Neural cell (in vitro differentiated cells): ENCODE data around the gene GPC5. TPM values are rescaled to one million over a fixed set of nuclear protein-coding genes. Genes with fewer than 3 reads are reported as not detected.

ENCODE experiments used
- H2AFZ ChIP-seq: fragments of 200-600, 300-800 bp; sonication (generic), shearing (Covaris generic); 2 replicates; pipeline ENCODE4 v1.6.0; 2014; ENCODE audit warnings: low read depth, mild to moderate bottlenecking, antibody characterized with exemption, low read length, moderate library complexity
- H3F3A ChIP-seq: fragments of 200-600 bp; shearing (Covaris generic); 2 replicates; pipeline ENCODE4 v1.6.1; 2016; ENCODE audit warnings: mild to moderate bottlenecking, moderate library complexity, mixed read lengths, antibody characterized with exemption, low read length; ENCODE audit not compliant: insufficient read depth, poor library complexity, severe bottlenecking
- H3K27ac ChIP-seq: fragments of 200-600, 300-800 bp; sonication (generic), shearing (Covaris generic); 2 replicates; pipeline ENCODE4 v1.5.1; 2014; ENCODE audit warnings: mild to moderate bottlenecking, low read length, moderate library complexity
- H3K27me3 ChIP-seq: fragments of 300-800, 200-600 bp; sonication (generic), shearing (Covaris generic); 2 replicates; pipeline ENCODE4 v1.6.0; 2014; ENCODE audit warnings: mild to moderate bottlenecking, low read depth, low read length, moderate library complexity; ENCODE audit not compliant: insufficient read depth
- H3K36me3 ChIP-seq: fragments of 300-800, 200-600 bp; sonication (generic), shearing (Covaris generic); 2 replicates; pipeline ENCODE4 v1.5.1; 2014; ENCODE audit warnings: mild to moderate bottlenecking, antibody characterized with exemption, low read length, moderate library complexity; ENCODE audit not compliant: insufficient read depth
- H3K4me2 ChIP-seq: fragments of 300-800, 200-600 bp; sonication (generic), shearing (Covaris generic); 2 replicates; pipeline ENCODE4 v1.6.0; 2014; ENCODE audit warnings: mild to moderate bottlenecking, low read length
- H3K4me3 ChIP-seq: fragments of 300-800, 200-600 bp; sonication (generic), shearing (Covaris generic); 2 replicates; pipeline ENCODE4 v1.5.1; 2014; ENCODE audit warnings: mild to moderate bottlenecking, low read length, moderate library complexity
- H3K79me2 ChIP-seq: fragments of 200-600 bp; shearing (Covaris generic); replicated peaks from 2 replicates; pipeline ENCODE4 v1.6.0; 2014; ENCODE audit warnings: mild to moderate bottlenecking, low read length, moderate library complexity; ENCODE audit not compliant: insufficient read depth
- H3K9ac ChIP-seq: fragments of 300-800, 200-600 bp; sonication (generic), shearing (Covaris generic); 2 replicates; pipeline ENCODE4 v1.6.1; 2016; ENCODE audit warnings: mild to moderate bottlenecking, low read length, mixed read lengths
- H3K9me2 ChIP-seq: fragments of 200-600 bp; shearing (Covaris generic); 2 replicates; pipeline ENCODE4 v1.6.1; 2016; ENCODE audit warnings: mild to moderate bottlenecking, low read length, mixed read lengths; ENCODE audit not compliant: insufficient read depth
- H3K9me3 ChIP-seq: fragments of 200-600, 300-800 bp; sonication (generic), shearing (Covaris generic); 2 replicates; pipeline ENCODE4 v1.6.1; 2016; ENCODE audit warnings: mild to moderate bottlenecking, mixed run types, low read length, moderate library complexity, mixed read lengths
- H4K20me1 ChIP-seq: fragments of 200-600 bp; shearing (Covaris generic); 2 replicates; pipeline ENCODE4 v1.6.1; 2016; ENCODE audit warnings: mild to moderate bottlenecking, mixed run types; ENCODE audit not compliant: insufficient read depth
- EP300 ChIP-seq: fragments of 450-650 bp; conservative IDR thresholded peaks from 2 replicates; pipeline ENCODE4 v1.6.1; 2014; ENCODE audit warnings: antibody characterized with exemption, mild to moderate bottlenecking, moderate library complexity; ENCODE audit not compliant: poor library complexity, severe bottlenecking
- EZH2 ChIP-seq: fragments of 200-600, 300-800 bp; shearing (Covaris generic), sonication (generic); IDR thresholded peaks from 2 replicates; pipeline ENCODE4 v1.6.1; 2014; ENCODE audit warnings: antibody characterized with exemption, low read length, borderline replicate concordance, mild to moderate bottlenecking; ENCODE audit not compliant: insufficient read depth, poor library complexity, severe bottlenecking
- MXI1 ChIP-seq: fragments of 450-650 bp; conservative IDR thresholded peaks from 2 replicates; pipeline ENCODE4 v1.6.1; 2014; ENCODE audit warnings: antibody characterized with exemption, mild to moderate bottlenecking; ENCODE audit not compliant: poor library complexity, severe bottlenecking
- POLR2AphosphoS5 ChIP-seq: IDR thresholded peaks from 2 replicates; pipeline ENCODE4 v1.6.1; 2012
- RAD21 ChIP-seq: fragments of 450-650 bp; conservative IDR thresholded peaks from 2 replicates; pipeline ENCODE4 v1.6.1; 2014; ENCODE audit warnings: antibody characterized with exemption, mild to moderate bottlenecking, moderate library complexity
- SMC3 ChIP-seq: fragments of 450-650 bp; conservative IDR thresholded peaks from 2 replicates; pipeline ENCODE4 v1.6.1; 2014; ENCODE audit warnings: antibody characterized with exemption, mild to moderate bottlenecking, moderate library complexity; ENCODE audit not compliant: poor library complexity
- TAF1 ChIP-seq: IDR thresholded peaks from 2 replicates; pipeline ENCODE4 v1.6.1; 2012; ENCODE audit warnings: low read depth
- polyA plus RNA-seq: library from polyadenylated mRNA; depleted of rRNA; stranded (reverse); fragments of >200 nt; gene quantifications from 2 replicates; pipeline ENCODE4 v1.2.3, GENCODE V29; 2014
- TF ChIP-seq, protein P1 (sequence below): IDR thresholded peaks from 2 replicates; pipeline ENCODE4 v1.6.1; 2012; ENCODE audit warnings: borderline replicate concordance
- TF ChIP-seq, protein P2 (sequence below): fragments of 450-650 bp; IDR thresholded peaks from 2 replicates; pipeline ENCODE4 v1.5.1; 2014; ENCODE audit warnings: antibody characterized with exemption, mild to moderate bottlenecking, moderate library complexity; ENCODE audit not compliant: poor library complexity, severe bottlenecking

Gene GPC5
- polyA plus RNA-seq, 1 donor from 2014 or later, result 5.0 TPM

DNA sequence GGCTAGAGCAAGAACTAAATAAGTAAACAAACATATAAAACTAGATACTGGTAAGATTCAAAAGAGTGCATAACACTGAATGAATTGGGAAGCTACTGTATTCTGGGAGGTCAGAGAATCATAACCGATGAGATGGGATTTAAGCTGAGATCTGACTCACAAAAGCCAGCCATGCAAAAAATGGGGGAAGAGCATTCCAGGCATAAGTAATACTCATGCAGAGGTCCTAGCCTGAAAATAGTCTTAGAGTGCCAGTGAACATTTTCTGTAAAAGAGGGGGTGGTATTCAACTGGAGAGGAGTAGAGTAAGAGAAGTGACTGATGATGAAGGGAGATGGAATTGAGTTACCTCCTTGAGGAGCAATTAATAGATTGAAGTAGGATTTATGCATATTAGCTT is 956.2 kb downstream of the GPC5 start:
- Histone ChIP-seq H3K36me3 (no peaks in the 10 kb centered on the region), H2AFZ (no peak overlapping the region), H3K4me2 (no peak overlapping the region), H3K27ac (no peak overlapping the region), H3K79me2 (no peaks in the 10 kb centered on the region), H3K9ac (no peak overlapping the region), H3F3A (no peaks in the 10 kb centered on the region), H3K27me3 (no peaks in the 10 kb centered on the region), H3K9me3 (no peaks in the 10 kb centered on the region), H3K9me2 (no peaks in the 10 kb centered on the region), H3K4me3 (no peak overlapping the region), H4K20me1 (no peaks in the 10 kb centered on the region)
- TF ChIP-seq EZH2 (no peak), TAF1 (no peak), POLR2AphosphoS5 (no peak), RAD21 (no peak), MXI1 (no peak), EP300 (no peak)

DNA sequence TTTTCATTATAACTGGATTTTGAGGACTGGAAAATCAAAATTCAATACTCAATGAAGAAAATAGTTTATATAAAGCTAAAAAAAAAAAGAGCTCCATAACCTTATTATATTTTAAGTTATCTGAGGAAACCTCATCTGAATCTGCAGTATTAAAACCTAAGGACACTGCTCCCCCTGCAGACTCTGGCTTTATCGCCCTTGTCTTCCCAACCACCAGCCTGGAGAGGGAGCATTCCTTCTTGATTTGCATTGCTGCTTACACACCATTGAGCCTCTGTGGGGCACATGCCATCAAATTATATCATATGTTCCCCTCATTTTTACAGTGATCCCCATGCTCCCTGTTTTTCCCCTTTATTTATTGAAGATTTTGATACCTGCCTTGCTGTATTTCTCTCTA is 956.8 kb downstream of the GPC5 start:
- no peaks in the 10 kb centered on the region for H3F3A ChIP-seq
- no peaks in the 10 kb centered on the region for H3K36me3 ChIP-seq
- H3K9me3 ChIP-seq, result no peaks in the 10 kb centered on the region
- no peak overlapping the region for H3K9ac ChIP-seq
- no peak for TF ChIP-seq SMC3
- TF ChIP-seq, protein P1, sequence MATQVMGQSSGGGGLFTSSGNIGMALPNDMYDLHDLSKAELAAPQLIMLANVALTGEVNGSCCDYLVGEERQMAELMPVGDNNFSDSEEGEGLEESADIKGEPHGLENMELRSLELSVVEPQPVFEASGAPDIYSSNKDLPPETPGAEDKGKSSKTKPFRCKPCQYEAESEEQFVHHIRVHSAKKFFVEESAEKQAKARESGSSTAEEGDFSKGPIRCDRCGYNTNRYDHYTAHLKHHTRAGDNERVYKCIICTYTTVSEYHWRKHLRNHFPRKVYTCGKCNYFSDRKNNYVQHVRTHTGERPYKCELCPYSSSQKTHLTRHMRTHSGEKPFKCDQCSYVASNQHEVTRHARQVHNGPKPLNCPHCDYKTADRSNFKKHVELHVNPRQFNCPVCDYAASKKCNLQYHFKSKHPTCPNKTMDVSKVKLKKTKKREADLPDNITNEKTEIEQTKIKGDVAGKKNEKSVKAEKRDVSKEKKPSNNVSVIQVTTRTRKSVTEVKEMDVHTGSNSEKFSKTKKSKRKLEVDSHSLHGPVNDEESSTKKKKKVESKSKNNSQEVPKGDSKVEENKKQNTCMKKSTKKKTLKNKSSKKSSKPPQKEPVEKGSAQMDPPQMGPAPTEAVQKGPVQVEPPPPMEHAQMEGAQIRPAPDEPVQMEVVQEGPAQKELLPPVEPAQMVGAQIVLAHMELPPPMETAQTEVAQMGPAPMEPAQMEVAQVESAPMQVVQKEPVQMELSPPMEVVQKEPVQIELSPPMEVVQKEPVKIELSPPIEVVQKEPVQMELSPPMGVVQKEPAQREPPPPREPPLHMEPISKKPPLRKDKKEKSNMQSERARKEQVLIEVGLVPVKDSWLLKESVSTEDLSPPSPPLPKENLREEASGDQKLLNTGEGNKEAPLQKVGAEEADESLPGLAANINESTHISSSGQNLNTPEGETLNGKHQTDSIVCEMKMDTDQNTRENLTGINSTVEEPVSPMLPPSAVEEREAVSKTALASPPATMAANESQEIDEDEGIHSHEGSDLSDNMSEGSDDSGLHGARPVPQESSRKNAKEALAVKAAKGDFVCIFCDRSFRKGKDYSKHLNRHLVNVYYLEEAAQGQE, result no peak
- H2AFZ ChIP-seq, result no peak overlapping the region
- H3K4me3 ChIP-seq, result no peak overlapping the region
- H3K9me2 ChIP-seq, result no peaks in the 10 kb centered on the region
- no peak overlapping the region for H3K4me2 ChIP-seq
- no peaks in the 10 kb centered on the region for H3K79me2 ChIP-seq
- no peak overlapping the region for H3K27ac ChIP-seq
- H4K20me1 ChIP-seq, result no peaks in the 10 kb centered on the region
- H3K27me3 ChIP-seq, result no peaks in the 10 kb centered on the region

DNA sequence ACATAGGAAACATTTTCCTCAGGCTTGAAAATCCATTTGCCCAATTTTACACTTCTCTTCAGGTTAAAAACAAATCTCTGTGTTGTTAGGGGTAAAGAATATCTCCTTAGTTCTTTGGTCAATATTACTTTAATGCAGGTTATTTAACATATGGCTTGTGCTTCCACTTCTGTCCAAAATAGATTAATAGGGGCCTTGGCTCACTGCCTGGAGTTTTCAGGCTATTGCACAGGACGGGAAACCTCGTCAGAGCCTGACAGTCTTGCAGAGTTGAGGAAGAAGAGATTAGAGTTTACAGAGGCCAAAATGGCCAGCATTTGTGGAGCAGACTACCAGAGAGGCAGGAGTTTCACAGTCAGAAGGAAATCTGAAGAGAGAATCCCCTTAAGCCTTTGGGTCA is 964.3 kb downstream of the GPC5 start:
- Histone ChIP-seq H4K20me1 (no peaks in the 10 kb centered on the region), H3K4me2 (no peak overlapping the region), H3K79me2 (no peaks in the 10 kb centered on the region)

More for the DNA sequence above, 964.3 kb downstream of the GPC5 start:
- Histone ChIP-seq H3F3A (no peaks in the 10 kb centered on the region), H3K27me3 (no peaks in the 10 kb centered on the region), H3K4me3 (no peak overlapping the region), H3K9me2 (no peaks in the 10 kb centered on the region), H3K9ac (no peak overlapping the region), H3K27ac (no peak overlapping the region), H2AFZ (no peak overlapping the region), H3K9me3 (no peaks in the 10 kb centered on the region), H3K36me3 (no peaks in the 10 kb centered on the region)
- no peak for TF ChIP-seq TAF1
- TF ChIP-seq RAD21, result no peak
- TF ChIP-seq MXI1, result no peak
- no peak for TF ChIP-seq SMC3
- no peak for TF ChIP-seq EP300
- TF ChIP-seq, protein P2, sequence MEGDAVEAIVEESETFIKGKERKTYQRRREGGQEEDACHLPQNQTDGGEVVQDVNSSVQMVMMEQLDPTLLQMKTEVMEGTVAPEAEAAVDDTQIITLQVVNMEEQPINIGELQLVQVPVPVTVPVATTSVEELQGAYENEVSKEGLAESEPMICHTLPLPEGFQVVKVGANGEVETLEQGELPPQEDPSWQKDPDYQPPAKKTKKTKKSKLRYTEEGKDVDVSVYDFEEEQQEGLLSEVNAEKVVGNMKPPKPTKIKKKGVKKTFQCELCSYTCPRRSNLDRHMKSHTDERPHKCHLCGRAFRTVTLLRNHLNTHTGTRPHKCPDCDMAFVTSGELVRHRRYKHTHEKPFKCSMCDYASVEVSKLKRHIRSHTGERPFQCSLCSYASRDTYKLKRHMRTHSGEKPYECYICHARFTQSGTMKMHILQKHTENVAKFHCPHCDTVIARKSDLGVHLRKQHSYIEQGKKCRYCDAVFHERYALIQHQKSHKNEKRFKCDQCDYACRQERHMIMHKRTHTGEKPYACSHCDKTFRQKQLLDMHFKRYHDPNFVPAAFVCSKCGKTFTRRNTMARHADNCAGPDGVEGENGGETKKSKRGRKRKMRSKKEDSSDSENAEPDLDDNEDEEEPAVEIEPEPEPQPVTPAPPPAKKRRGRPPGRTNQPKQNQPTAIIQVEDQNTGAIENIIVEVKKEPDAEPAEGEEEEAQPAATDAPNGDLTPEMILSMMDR, result no peak
- TF ChIP-seq EZH2, result no peak
- no peak for TF ChIP-seq POLR2AphosphoS5
- TF ChIP-seq, protein P1, result no peak
